SH-SY5Y (cell line): Measurements from ENCODE around the gene TF.

ENCODE experiments used
- GATA2 ChIP-seq: IDR thresholded peaks from 2 replicates; pipeline ENCODE4 v1.6.1; 2011; ENCODE audit warnings: mild to moderate bottlenecking, low read depth, low read length
- GATA3 ChIP-seq: IDR thresholded peaks from 2 replicates; pipeline ENCODE4 v1.6.1; 2011; ENCODE audit warnings: low read depth, mild to moderate bottlenecking, low read length, moderate library complexity

The TF gene

GRCh38 chr3:133840055-133840737, 94.0 kb downstream of the TF start:
- TF ChIP-seq GATA2 (no peak), GATA3 (no peak)

GRCh38 chr3:133840767-133841166, 94.6 kb downstream of the TF start:
- no peak for TF ChIP-seq GATA3
- no peak for TF ChIP-seq GATA2

DNA sequence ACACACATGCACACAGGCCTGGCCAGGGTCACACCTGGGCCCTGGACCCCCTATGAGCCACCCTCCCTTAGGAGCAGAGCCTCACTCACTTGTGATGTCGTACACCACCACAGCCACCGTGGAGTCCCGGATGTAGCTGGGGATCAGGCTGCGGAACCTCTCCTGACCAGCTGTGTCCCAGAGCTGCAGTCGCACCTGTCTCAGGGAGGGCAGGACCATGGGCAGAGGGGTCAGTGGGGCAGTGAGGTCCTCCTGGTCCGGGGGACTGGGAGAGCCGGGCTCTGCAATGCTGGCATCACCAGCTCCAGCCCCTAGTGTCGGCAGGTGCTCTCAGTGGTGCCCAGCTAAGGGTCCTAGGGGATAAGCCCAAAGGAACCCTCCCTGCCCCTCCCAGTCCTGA, 95.0 kb downstream of the TF start:
- TF ChIP-seq GATA2 (no peak), GATA3 (no peak)

DNA sequence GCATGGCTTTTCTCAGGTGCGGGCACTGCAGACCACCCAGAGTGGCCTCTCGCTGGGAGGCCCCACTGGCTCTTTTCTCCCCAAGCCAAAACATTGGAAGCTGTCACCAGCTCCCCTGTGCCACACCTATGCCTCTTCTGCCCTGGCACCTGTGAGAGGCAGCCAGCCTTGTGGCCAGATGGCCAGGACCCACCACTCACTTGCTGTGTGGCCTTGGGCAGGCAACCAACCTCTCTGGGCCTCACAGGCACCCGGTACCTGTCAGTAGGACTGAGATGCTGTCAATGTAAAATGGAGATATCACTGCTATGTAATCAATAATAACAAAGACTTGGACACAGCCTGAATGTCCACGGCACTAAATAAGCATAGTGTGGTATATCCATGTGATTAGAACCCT, 96.0 kb downstream of the TF start:
- TF ChIP-seq GATA2 (no peak), GATA3 (no peak)

DNA sequence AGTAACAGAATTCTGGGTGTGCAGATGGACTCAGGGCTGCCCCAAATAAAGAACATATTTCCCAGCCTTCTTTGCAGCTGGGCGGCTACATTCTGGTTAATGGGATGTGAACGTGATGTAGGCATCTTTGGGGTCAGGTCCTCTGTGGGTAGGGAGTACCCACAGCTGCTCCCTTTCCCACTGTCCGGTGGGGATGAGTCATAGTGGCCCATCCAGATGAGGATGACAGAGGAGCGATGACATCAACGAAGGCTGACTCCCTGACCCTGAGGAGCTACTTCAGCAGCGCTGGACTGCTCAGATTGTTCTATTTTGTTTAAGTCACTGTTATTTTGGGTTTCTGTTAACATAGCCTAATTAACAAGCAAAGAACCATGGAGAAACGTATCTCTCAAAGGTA, 97.4 kb downstream of the TF start:
- TF ChIP-seq GATA3, result no peak
- TF ChIP-seq GATA2, result no peak

DNA sequence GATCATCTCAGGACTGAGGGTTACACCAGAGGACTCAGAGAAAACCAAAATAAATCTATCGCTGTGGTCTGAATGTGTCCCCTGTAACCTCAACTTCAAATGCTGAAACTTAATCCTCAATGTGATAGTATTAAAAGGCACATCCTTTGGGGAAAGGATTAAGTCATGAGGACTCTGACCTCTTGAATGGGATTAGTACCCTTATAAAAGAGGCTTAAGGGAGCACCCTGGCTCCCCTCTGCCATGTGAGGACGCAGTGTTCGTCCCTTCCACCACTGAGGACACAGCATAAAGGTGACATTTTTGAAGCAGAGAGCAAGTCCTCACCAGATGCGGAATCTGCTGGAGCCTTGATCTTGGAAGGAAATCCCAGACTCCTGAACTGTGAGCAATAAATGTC, 98.9 kb downstream of the TF start:
- TF ChIP-seq GATA3 (no peak), GATA2 (no peak)
